ENCODE data around the gene ZNF410. TPM values are rescaled to one million over a fixed set of nuclear protein-coding genes. Genes with fewer than 3 reads are reported as not detected.

Gene ZNF410
- polyA plus RNA-seq, 1 donor from 2014 or later, result 73.7 TPM

DNA sequence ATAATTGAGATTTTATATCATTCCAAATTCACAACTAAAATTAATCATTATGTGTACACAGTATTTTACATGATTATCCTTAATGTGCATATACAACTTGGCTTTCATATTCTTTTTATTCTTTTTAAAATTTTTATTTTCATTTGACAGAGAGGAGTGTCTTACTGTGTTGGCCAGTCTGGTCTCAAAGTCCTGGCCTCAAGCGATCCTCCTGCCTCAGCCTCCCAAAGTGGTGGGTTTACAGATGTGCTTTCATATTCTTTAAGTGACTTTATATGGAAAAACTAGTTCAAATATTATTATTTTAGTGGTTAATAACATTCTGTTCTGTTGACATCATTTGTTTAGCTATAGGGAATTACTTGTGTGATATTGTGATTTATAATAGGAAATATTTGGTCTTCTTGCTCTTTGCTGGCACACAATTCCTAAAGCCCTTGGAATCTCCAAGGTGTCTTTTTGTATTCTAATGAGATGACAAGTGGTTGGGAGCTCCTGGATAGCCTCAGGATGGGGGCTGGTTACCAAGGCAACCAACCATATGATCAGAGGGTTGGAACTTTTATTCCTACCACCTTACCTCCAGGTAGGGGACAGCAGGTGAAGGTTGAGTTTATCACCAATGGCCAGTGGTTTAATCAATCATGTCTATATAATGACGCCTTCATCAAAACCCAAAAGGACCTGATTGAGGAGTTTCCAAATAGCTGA is 16.0 kb upstream of the ZNF410 start:
- no peaks in the 10 kb centered on the region for H3K9me2 ChIP-seq (ENCODE audit: insufficient read depth, low read length)
- no peak overlapping the region for H3K27ac ChIP-seq (ENCODE audit: low read length)
- no peaks in the 10 kb centered on the region for H3K27me3 ChIP-seq (ENCODE audit: insufficient read depth, low read depth, low read length)
- no peak for TF ChIP-seq RAD21 (conservative IDR thresholded peaks at IDR 0.05)
- no peak for TF ChIP-seq EZH2 (IDR thresholded peaks at IDR 0.05; ENCODE audit: borderline replicate concordance, insufficient read depth, low read length, poor library complexity, severe bottlenecking)
- TF ChIP-seq POLR2AphosphoS5 (IDR thresholded peaks at IDR 0.05), result no peak
- TF ChIP-seq, protein P1, sequence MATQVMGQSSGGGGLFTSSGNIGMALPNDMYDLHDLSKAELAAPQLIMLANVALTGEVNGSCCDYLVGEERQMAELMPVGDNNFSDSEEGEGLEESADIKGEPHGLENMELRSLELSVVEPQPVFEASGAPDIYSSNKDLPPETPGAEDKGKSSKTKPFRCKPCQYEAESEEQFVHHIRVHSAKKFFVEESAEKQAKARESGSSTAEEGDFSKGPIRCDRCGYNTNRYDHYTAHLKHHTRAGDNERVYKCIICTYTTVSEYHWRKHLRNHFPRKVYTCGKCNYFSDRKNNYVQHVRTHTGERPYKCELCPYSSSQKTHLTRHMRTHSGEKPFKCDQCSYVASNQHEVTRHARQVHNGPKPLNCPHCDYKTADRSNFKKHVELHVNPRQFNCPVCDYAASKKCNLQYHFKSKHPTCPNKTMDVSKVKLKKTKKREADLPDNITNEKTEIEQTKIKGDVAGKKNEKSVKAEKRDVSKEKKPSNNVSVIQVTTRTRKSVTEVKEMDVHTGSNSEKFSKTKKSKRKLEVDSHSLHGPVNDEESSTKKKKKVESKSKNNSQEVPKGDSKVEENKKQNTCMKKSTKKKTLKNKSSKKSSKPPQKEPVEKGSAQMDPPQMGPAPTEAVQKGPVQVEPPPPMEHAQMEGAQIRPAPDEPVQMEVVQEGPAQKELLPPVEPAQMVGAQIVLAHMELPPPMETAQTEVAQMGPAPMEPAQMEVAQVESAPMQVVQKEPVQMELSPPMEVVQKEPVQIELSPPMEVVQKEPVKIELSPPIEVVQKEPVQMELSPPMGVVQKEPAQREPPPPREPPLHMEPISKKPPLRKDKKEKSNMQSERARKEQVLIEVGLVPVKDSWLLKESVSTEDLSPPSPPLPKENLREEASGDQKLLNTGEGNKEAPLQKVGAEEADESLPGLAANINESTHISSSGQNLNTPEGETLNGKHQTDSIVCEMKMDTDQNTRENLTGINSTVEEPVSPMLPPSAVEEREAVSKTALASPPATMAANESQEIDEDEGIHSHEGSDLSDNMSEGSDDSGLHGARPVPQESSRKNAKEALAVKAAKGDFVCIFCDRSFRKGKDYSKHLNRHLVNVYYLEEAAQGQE (IDR thresholded peaks at IDR 0.05; ENCODE audit: borderline replicate concordance), result no peak
- no peak for TF ChIP-seq MXI1 (conservative IDR thresholded peaks at IDR 0.05; ENCODE audit: poor library complexity, severe bottlenecking)
- TF ChIP-seq, protein P2, sequence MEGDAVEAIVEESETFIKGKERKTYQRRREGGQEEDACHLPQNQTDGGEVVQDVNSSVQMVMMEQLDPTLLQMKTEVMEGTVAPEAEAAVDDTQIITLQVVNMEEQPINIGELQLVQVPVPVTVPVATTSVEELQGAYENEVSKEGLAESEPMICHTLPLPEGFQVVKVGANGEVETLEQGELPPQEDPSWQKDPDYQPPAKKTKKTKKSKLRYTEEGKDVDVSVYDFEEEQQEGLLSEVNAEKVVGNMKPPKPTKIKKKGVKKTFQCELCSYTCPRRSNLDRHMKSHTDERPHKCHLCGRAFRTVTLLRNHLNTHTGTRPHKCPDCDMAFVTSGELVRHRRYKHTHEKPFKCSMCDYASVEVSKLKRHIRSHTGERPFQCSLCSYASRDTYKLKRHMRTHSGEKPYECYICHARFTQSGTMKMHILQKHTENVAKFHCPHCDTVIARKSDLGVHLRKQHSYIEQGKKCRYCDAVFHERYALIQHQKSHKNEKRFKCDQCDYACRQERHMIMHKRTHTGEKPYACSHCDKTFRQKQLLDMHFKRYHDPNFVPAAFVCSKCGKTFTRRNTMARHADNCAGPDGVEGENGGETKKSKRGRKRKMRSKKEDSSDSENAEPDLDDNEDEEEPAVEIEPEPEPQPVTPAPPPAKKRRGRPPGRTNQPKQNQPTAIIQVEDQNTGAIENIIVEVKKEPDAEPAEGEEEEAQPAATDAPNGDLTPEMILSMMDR (IDR thresholded peaks at IDR 0.05; ENCODE audit: poor library complexity, severe bottlenecking), result no peak
- no peak for TF ChIP-seq SMC3 (conservative IDR thresholded peaks at IDR 0.05; ENCODE audit: poor library complexity)
- TF ChIP-seq EP300 (conservative IDR thresholded peaks at IDR 0.05; ENCODE audit: poor library complexity, severe bottlenecking), result no peak
- TF ChIP-seq TAF1 (IDR thresholded peaks at IDR 0.05; ENCODE audit: low read depth), result no peak
- no peak overlapping the region for H3K4me3 ChIP-seq (ENCODE audit: low read length)
- no peaks in the 10 kb centered on the region for H4K20me1 ChIP-seq (ENCODE audit: insufficient read depth)
- H3K4me2 ChIP-seq (ENCODE audit: low read length), result no peak overlapping the region
- H3K36me3 ChIP-seq (ENCODE audit: insufficient read depth, low read length), result no peaks in the 10 kb centered on the region
- no peak overlapping the region for H3K9ac ChIP-seq (ENCODE audit: low read length)
- H3K9me3 ChIP-seq (ENCODE audit: low read length), result no peaks in the 10 kb centered on the region
- no peaks in the 10 kb centered on the region for H3F3A ChIP-seq (ENCODE audit: insufficient read depth, low read length, poor library complexity, severe bottlenecking)
- no peaks in the 10 kb centered on the region for H3K79me2 ChIP-seq (replicated peaks; ENCODE audit: insufficient read depth, low read length)
- H2AFZ ChIP-seq (ENCODE audit: low read depth, low read length), result no peak overlapping the region

DNA sequence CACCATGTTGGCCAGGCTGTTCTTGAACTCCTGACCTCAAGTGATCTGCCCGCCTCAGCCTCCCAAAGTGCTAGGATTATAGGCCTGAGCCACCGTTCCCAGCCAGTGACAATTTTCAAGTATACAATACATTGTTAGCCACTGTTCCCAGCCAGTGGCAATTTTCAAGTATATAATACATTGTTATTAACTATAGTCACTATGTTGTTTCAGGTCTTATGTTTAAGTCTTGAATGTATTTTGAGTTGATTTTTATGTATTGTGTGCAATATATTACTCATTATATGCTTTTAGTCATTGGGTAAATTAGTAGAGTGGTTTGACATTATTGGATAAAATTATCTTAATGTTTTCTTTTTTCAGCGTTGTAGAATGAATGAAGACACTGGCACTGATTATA is 13.0 kb upstream of the ZNF410 start:
- Histone ChIP-seq H3K9me2 (ENCODE audit: insufficient read depth, low read length) (no peaks in the 10 kb centered on the region), H3K79me2 (replicated peaks; ENCODE audit: insufficient read depth, low read length) (no peaks in the 10 kb centered on the region), H3K4me2 (ENCODE audit: low read length) (no peak overlapping the region), H3K27me3 (ENCODE audit: insufficient read depth, low read depth, low read length) (no peaks in the 10 kb centered on the region), H3K4me3 (ENCODE audit: low read length) (no peak overlapping the region), H3K36me3 (ENCODE audit: insufficient read depth, low read length) (no peaks in the 10 kb centered on the region), H3K9ac (ENCODE audit: low read length) (no peak overlapping the region), H3F3A (ENCODE audit: insufficient read depth, low read length, poor library complexity, severe bottlenecking) (no peaks in the 10 kb centered on the region), H4K20me1 (ENCODE audit: insufficient read depth) (no peaks in the 10 kb centered on the region), H2AFZ (ENCODE audit: low read depth, low read length) (no peak overlapping the region), H3K27ac (ENCODE audit: low read length) (no peak overlapping the region), H3K9me3 (ENCODE audit: low read length) (no peaks in the 10 kb centered on the region)
- TF ChIP-seq SMC3 (conservative IDR thresholded peaks at IDR 0.05; ENCODE audit: poor library complexity) (no peak), EP300 (conservative IDR thresholded peaks at IDR 0.05; ENCODE audit: poor library complexity, severe bottlenecking) (no peak), POLR2AphosphoS5 (IDR thresholded peaks at IDR 0.05) (no peak), MXI1 (conservative IDR thresholded peaks at IDR 0.05; ENCODE audit: poor library complexity, severe bottlenecking) (no peak), RAD21 (conservative IDR thresholded peaks at IDR 0.05) (no peak), EZH2 (IDR thresholded peaks at IDR 0.05; ENCODE audit: borderline replicate concordance, insufficient read depth, low read length, poor library complexity, severe bottlenecking) (no peak), TAF1 (IDR thresholded peaks at IDR 0.05; ENCODE audit: low read depth) (no peak)
- TF ChIP-seq, protein P2 (IDR thresholded peaks at IDR 0.05; ENCODE audit: poor library complexity, severe bottlenecking), result no peak
- TF ChIP-seq, protein P1 (IDR thresholded peaks at IDR 0.05; ENCODE audit: borderline replicate concordance), result no peak

Data from neural cell (in vitro differentiated cells).